Hepatocyte (in vitro differentiated cells): ENCODE measurements around the gene LDLRAD4. TPM values are rescaled to one million over a fixed set of nuclear protein-coding genes. Genes with fewer than 3 reads are reported as not detected.

Source experiments
- DNase-seq: peaks from one replicate; pipeline ENCODE4 v3.0.0-alpha.2; 2016; ENCODE audit warnings: low spot score
- H2AFZ ChIP-seq: fragments of 200-600 bp; sonication (generic); 2 replicates; pipeline ENCODE4 v1.6.0; 2016; ENCODE audit warnings: antibody characterized with exemption, mild to moderate bottlenecking
- H3K27ac ChIP-seq: fragments of 200-600 bp; sonication (generic); 2 replicates; pipeline ENCODE4 v1.5.1; 2016; ENCODE audit warnings: mild to moderate bottlenecking
- H3K27me3 ChIP-seq: fragments of 200-600 bp; sonication (generic); 2 replicates; pipeline ENCODE4 v1.6.1; 2016
- H3K36me3 ChIP-seq: fragments of 200-600 bp; sonication (generic); replicated peaks from 2 replicates; pipeline ENCODE4 v1.5.1; 2016; ENCODE audit warnings: low read depth; ENCODE audit not compliant: insufficient read depth
- H3K4me1 ChIP-seq: fragments of 200-600 bp; sonication (generic); 2 replicates; pipeline ENCODE4 v1.5.1; 2016; ENCODE audit warnings: mild to moderate bottlenecking, moderate library complexity; ENCODE audit not compliant: insufficient read depth
- H3K4me2 ChIP-seq: fragments of 200-600 bp; sonication (generic); 2 replicates; pipeline ENCODE4 v1.6.0; 2016
- H3K4me3 ChIP-seq: fragments of 200-600 bp; sonication (generic); 2 replicates; pipeline ENCODE4 v1.5.1; 2016; ENCODE audit warnings: mild to moderate bottlenecking
- H3K79me2 ChIP-seq: fragments of 200-600 bp; sonication (generic); 2 replicates; pipeline ENCODE4 v1.6.0; 2017; ENCODE audit warnings: mild to moderate bottlenecking
- H3K9me2 ChIP-seq: fragments of 200-600 bp; sonication (generic); replicated peaks from 2 replicates; pipeline ENCODE4 v1.6.0; 2017; ENCODE audit warnings: mild to moderate bottlenecking; ENCODE audit not compliant: insufficient read depth
- H3K9me3 ChIP-seq: fragments of 200-600 bp; sonication (generic); 2 replicates; pipeline ENCODE4 v1.5.1; 2016; ENCODE audit warnings: low read depth, mild to moderate bottlenecking
- H4K20me1 ChIP-seq: fragments of 200-600 bp; sonication (generic); 2 replicates; pipeline ENCODE4 v1.6.0; 2016; ENCODE audit warnings: mild to moderate bottlenecking; ENCODE audit not compliant: insufficient read depth, poor library complexity, severe bottlenecking
- CTCF ChIP-seq: fragments of 200-600 bp; sonication (generic); IDR thresholded peaks from 2 replicates; pipeline ENCODE4 v1.5.1; 2016; ENCODE audit warnings: antibody characterized with exemption, mild to moderate bottlenecking; ENCODE audit not compliant: poor library complexity
- EZH2 ChIP-seq: fragments of 200-600 bp; sonication (generic); IDR thresholded peaks from 2 replicates; pipeline ENCODE4 v1.6.1; 2016; ENCODE audit warnings: antibody characterized with exemption, mild to moderate bottlenecking, borderline replicate concordance
- EZH2phosphoT487 ChIP-seq: fragments of 200-600 bp; sonication (generic); IDR thresholded peaks from one replicate; pipeline ENCODE4 v1.6.1; 2018; ENCODE audit warnings: antibody characterized with exemption, mild to moderate bottlenecking, low read depth, moderate library complexity; ENCODE audit not compliant: unreplicated experiment, severe bottlenecking
- WGBS: methylation state at CpG from one replicate; pipeline ENCODE4 v1.1.6; 2016; ENCODE audit warnings: low lambda C conversion rate; ENCODE audit errors: missing lambda C conversion rate; 5-methylcytosine and 5-hydroxymethylcytosine counted together
- polyA plus RNA-seq: library from polyadenylated mRNA; unstranded; fragments of >200 nt; fragmentation: Nextera tagmentation; extraction: Ambion mirVana; gene quantifications from 2 replicates; pipeline ENCODE4 v1.2.1, GENCODE V29; 2016
- total RNA-seq: library from RNA; depleted of rRNA; stranded (reverse); fragments of >200 nt; gene quantifications from 2 replicates; pipeline ENCODE4 v1.2.3, GENCODE V29; 2014

LDLRAD4 gene
- total and polyA plus RNA-seq, 2 experiments from 2014 or later = 15.1 to 29.0 TPM

- Histone ChIP-seq H3K27me3 (peaks cover 22% of the 10 kb centered on the region), H3K79me2 (no peaks in the 10 kb centered on the region), H3K27ac (no peak overlapping the region), H4K20me1 (no peaks in the 10 kb centered on the region), H3K4me1 (peaks cover 34% of the 10 kb centered on the region), H3K4me2 (no peak overlapping the region), H3K36me3 (no peaks in the 10 kb centered on the region), H3K4me3 (no peak overlapping the region), H3K9me3 (no peaks in the 10 kb centered on the region), H2AFZ (no peak overlapping the region), H3K9me2 (no peaks in the 10 kb centered on the region)
- TF ChIP-seq EZH2phosphoT487 (no peak), EZH2 (no peak), CTCF (no peak)
- WGBS = 79% methylated on average over 16 of the region's 16 CpGs
- no peak for DNase-seq
Measured at GRCh38 chr18:13608791-13609532, 390.4 kb downstream of the LDLRAD4 start.

- Histone ChIP-seq H3K27ac (peak overlapping the region; percentile 53), H3K4me3 (peak overlapping the region; percentile 5), H3K9me2 (no peaks in the 10 kb centered on the region), H4K20me1 (no peaks in the 10 kb centered on the region), H3K79me2 (no peaks in the 10 kb centered on the region), H3K4me2 (peak overlapping the region; percentile 75), H3K27me3 (peaks cover 25% of the 10 kb centered on the region), H3K9me3 (no peaks in the 10 kb centered on the region), H2AFZ (no peak overlapping the region), H3K4me1 (peaks cover 27% of the 10 kb centered on the region), H3K36me3 (no peaks in the 10 kb centered on the region)
- WGBS = 80% methylated on average over 11 of the region's 11 CpGs
- TF ChIP-seq EZH2phosphoT487 = no peak
- TF ChIP-seq CTCF = no peak
- no peak for TF ChIP-seq EZH2
- no peak for DNase-seq
Measured at GRCh38 chr18:13610555-13611141, 392.1 kb downstream of the LDLRAD4 start.

GRCh38 chr18:13611142-13611600 lies 392.6 kb downstream of the LDLRAD4 start:
- Histone ChIP-seq H3K4me3 (peak overlapping the region; percentile 5), H3K4me2 (peak overlapping the region; percentile 75), H3K36me3 (no peaks in the 10 kb centered on the region), H3K27me3 (peaks cover 25% of the 10 kb centered on the region), H3K9me2 (no peaks in the 10 kb centered on the region), H3K9me3 (no peaks in the 10 kb centered on the region), H3K79me2 (no peaks in the 10 kb centered on the region), H2AFZ (no peak overlapping the region), H3K27ac (peak overlapping the region; percentile 53), H3K4me1 (peaks cover 22% of the 10 kb centered on the region), H4K20me1 (no peaks in the 10 kb centered on the region)
- peak; percentile 24 for DNase-seq
- TF ChIP-seq EZH2 (no peak), EZH2phosphoT487 (no peak)
- WGBS = 28% methylated on average over 14 of the region's 14 CpGs

GRCh38 chr18:13611601-13612195 lies 393.1 kb downstream of the LDLRAD4 start:
- Histone ChIP-seq H4K20me1 (no peaks in the 10 kb centered on the region), H3K79me2 (no peaks in the 10 kb centered on the region), H3K4me1 (peaks cover 21% of the 10 kb centered on the region), H3K4me2 (peak overlapping the region; percentile 75), H2AFZ (no peak overlapping the region), H3K4me3 (peak overlapping the region; percentile 5), H3K27ac (peak overlapping the region; percentile 53), H3K36me3 (no peaks in the 10 kb centered on the region), H3K9me3 (no peaks in the 10 kb centered on the region), H3K9me2 (no peaks in the 10 kb centered on the region), H3K27me3 (peaks cover 25% of the 10 kb centered on the region)
- DNase-seq = peak; percentile 23
- 41% methylated on average over 24 of the region's 24 CpGs for WGBS
- TF ChIP-seq EZH2phosphoT487 (no peak), CTCF (no peak), EZH2 (no peak)
